Eye (tissue), 1 donor: Measurements from ENCODE around the gene KCNQ5.
"Not testable (repeated sequence)": the region's sequence is repeated elsewhere in the genome, so short reads cannot be mapped to it uniquely, and the experiment has no call there.

Experiments
- DNase-seq: peaks from one replicate; pipeline ENCODE4 v3.0.0-alpha.2; 2015

Gene KCNQ5

DNA sequence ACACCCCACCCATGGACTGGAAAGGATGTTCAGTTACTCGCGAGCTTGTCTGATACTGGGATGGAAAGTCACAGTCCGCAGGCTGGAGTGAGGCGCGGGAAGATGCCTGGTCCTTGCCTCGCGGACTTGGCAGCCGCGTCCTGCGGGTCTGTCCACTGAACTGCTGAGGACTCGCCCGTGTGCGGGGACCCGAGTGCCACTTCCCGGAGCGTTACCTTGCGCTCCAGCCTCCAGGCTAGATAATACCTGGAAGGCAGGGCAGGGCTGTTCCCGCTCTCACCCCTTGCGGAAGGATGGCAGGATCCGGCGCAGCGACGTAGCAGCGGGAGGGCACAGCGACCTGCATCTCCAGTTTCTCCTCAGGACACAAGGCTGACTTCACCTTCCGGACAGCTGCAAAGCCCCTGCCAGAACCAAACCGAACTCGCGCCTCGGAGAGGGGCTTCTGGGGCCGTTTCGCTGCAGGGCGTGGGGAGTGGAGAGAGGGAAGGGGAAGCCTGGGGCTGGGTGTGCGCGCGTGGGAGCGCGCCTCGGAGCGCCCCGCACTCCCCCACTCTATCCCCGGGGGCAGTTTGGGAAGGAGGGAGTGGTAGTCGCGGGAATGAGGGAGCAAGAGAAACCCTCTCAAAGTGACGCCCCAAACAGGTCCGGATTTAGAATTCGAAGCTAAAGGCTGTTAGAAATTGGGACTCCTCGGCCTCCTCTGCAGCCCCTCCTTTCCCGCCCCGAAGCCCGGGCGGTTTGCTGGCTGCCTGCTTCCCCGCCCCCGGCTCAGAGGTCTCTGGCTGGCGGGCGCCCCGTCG lies at the start of gene KCNQ5:
KCNQ5 (plus strand) TSS at position 774 of the 803 bp plus-strand sequence.
- peak; percentile 70 for DNase-seq

DNA sequence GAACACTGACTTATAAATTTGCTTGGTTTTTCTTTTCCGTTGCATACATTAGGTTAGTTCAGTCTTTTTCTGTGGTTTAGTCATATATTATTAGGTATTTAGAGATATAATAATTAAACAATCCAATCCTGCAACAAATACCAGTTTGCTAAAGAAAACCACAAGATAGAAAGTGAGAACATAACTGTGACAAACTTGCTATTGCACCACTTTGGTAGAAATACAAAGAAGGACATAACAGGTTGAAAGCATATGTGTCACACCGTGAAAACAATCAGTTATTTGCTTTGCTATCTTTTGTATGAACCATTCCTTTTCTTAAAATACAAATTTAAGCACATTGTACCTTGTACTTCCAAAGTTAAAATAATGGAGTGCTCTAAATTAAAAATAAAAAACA lies 42.0 kb upstream of the KCNQ5 start:
- no peak for DNase-seq

DNA sequence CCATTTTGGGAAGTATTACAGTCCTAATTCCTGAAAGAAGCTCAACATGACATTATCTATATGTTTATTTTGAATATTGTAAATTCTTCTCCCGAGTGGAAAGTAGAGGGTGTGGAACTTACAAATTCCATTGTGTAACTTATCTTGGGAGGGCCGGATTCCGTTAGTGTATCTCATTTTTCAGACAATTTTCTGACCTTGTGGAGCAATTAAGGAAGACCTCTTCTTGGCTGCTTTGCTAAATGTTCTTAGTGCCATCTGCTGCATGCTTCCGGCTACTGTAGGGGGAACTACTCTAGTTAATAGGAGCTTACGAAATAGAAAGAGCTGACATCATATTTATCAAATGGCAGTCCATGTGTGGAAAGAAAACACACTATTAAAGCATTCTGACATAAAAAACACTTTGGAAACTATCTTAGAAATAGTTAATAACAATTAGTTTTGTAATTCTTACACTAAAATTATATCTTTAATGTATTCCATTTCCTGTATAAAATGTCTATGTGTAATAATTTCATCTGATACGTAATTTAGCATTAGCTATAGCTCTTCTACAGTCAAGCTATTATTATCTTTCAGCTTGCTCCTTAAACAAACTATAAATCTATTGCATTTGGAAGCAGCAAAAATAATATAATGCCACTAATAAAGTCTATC lies 41.5 kb upstream of the KCNQ5 start:
- DNase-seq: peak; percentile 55

DNA sequence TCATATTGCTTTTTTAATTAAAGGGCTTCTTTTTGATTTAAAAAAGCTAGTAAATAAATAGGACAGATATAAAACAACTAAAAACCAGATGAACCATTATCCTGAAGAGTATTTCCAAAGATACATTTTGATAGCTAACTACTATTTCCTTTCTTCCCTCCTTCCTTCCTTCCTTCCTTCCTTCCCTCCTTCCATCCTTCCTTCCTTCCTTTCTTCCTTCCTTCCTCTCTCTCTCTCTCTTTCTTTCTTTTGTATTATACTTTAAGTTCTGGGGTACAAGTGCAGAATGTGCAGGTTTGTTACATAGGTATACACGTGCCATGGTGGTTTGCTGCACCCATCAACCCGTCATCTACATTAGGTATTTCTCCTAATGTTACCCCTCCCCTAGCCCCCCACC lies 40.9 kb upstream of the KCNQ5 start:
- DNase-seq: not testable (repeated sequence)

DNA sequence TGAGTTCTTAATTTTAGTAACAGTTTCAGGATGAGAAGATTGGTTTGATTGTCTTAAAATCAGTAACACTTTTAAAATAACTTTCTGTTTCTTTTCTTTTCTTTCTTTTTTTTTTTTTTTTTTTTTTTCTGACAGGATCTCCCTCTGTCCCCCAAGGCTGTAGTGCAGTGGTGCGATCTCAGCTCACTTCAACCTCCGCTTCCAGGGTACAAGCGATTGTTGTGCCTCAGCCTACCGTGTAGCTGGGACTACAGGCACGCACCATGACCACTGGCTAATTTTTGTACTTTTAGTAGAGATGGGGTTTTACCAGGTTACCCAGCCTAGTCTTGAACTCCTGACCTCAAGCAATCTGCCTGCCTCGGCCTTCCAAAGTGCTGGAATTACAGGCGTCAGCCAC lies 33.7 kb upstream of the KCNQ5 start:
- no peak for DNase-seq

DNA sequence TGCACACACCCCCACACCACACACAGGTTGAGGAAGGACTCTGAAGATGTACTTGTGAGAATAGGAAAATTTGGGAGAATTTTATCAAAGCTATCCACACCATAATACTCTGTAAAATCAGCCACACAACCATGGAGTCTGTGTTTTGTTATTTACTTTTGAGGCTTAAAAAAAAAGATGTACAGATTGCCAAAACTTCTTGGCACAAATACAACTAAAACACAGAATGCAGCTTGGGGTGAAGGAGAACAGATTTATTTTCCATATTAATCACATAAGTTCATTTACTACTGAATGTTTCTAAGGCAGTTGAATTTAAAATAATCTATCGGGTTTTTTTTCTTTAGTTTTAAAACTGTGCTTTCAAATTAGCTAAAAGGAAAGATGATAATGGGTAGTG lies 32.8 kb upstream of the KCNQ5 start:
- peak; percentile 10 for DNase-seq

DNA sequence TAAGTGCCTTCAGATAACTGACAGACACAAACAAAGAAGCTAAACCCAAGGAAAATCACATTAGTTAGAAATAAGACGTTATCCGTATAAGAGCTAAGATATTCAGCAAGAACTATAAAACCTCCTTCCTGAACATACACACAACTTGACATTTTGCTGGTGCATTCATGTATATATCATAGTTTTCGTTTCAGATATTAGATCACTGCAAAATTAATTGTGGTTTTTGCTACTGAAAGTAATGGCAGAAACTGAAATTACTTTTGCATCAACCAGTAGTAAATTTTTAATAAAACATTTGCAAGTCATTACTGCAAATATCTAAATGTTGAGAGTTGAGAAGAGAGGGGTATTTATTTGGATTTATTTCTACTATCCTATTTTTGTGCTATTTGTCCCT lies 26.1 kb upstream of the KCNQ5 start:
- no peak for DNase-seq

DNA sequence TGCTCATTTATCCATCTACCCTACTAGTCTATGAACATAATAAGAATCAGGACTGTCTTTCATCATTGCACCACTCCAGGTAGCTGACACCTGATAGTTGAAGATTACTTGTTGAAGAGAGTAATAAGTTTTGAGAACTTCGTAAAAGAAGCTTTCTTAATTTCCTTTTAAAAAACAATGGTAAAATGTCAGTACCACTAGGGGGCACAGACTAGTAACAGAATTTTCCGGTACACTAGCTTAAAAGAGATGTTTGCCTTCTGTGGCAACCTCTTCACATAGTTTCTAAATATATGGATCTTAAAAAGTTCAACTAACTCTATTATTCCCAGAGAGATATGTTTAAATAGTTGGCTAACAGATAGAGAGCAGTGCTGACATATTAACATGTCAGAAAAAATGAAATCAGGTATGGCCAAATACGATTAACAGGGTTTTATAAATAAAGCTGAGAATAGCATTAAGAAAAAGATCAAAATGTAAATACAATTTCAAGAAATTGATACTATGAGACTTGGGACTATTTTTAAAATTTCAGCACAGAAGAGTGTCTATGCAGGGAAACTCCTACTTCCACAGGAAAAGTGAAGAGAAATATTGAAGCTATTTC lies 5.4 kb upstream of the KCNQ5 start:
- peak; percentile 37 for DNase-seq

DNA sequence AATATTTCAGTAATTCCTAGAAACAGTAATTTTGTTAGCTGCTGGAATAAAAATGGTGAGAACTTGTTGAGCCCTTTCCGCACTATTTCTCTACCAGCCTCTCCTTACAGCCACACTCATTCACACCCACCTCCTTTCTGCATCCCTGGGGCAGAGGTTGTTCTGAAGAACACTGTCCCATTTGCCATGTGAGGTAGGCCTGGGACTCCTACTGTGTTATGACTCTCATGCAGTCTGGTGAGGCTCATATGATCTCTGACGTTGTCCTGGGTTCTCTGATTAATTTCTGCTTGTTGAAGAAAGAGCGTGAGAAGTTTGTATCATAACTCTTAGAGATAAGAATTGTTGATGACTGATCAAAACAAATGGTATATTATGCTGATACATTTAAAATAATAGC lies 4.1 kb upstream of the KCNQ5 start:
- DNase-seq: no peak

DNA sequence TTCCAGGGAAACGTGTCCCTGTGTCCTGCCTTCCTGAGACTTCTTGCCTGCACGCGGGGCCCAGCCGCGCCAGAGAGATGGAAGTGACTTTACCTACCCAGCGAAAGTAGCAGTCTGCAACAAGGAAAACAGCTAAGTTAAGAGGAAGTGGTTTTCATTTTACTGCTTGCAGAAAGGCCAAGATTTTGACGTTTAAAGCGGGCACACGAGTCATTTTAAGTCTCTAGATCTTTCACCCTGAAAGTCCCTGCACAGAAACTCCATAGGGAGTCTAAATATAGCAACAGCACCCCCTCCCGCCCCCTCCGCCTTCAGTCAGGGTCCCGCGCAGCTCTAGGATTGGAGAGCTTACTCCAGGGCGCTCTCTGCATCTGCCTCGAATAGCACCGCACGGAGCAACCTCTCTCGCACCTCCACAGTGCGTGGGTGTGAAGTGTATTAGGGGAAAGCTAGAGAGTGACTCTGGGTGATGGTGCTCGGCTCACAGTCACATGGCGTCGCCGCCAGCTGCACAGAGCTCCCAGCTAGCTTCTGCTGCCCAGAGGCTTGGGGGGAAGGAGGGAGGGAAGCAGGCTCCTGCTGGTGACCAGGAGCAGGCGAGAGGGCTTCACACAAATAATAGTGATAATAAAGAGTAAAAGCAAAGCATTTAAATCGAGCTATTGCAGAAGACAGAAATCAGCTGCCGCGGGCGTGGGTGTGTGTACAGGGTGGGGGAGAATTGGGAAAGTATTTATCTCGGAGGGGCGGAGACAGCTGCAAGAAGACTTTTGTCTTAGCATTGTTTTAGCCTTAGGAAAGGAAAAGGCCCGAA lies 1.8 kb upstream of the KCNQ5 start:
- DNase-seq: peak; percentile 77

DNA sequence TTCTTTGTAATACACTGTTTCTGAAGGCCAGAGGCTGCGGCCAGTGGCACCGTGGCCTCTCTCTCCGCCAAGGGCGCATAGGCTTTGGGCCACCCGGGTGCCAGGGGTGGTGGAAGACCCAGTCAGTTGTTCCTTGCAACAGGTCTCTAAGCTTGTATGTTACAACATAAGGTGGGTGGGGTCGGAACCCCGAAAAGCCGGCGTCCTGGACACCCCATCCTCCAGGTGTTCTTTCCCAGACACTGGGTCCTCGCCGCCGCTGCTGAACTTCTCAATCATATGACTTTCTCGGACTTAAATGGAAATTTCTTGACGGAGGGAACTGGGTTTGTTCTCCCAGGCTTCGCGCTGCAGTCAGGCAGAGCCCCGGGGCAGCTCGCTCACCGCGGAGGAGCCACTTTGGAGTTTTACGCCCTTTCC lies 983 bp upstream of the KCNQ5 start:
- peak; percentile 41 for DNase-seq

DNA sequence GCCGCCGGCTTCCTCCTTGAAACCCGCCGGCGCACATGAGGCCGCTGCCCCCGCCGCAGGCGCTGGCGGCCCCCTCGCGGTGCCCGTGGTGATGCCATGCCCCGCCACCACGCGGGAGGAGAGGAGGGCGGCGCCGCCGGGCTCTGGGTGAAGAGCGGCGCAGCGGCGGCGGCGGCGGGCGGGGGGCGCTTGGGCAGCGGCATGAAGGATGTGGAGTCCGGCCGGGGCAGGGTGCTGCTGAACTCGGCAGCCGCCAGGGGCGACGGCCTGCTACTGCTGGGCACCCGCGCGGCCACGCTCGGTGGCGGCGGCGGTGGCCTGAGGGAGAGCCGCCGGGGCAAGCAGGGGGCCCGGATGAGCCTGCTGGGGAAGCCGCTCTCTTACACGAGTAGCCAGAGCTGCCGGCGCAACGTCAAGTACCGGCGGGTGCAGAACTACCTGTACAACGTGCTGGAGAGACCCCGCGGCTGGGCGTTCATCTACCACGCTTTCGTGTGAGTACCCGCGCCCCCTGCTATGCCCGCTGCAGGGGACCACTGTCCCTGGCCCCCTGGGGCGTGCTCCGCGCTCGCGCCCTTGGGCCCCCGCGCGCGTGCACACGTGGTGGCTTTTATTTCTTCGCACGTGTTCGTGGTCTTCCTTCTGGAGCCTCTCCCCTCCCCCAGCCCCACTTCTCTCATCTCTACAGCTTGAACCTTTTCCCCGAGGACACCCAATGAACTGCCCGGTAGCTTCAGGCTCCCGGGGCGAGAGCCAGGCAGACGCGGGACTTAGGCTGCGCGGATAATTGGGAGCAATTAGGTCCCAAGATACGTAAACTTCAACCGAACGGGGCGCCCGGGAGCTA lies 453 bp downstream of the KCNQ5 start:
- DNase-seq: peak; percentile 80

DNA sequence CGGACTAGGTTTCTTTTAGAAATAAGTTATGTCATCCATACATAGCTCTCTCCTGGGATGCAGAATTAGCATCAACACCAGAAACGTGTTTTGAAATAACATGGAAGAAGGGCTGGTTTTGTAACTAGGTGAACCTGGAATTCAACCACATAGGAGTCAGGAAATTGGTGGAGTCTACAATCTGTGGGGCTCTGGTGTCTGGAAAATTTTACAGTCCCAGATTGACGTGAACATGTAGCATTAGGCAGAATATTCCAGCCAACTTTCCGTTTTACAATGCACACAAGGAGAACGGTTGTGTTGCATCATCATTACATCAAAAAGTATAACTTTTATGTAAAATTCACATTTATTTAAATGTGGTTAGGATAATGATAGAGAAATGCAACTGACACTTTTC lies 1.9 kb downstream of the KCNQ5 start:
- peak; percentile 17 for DNase-seq

DNA sequence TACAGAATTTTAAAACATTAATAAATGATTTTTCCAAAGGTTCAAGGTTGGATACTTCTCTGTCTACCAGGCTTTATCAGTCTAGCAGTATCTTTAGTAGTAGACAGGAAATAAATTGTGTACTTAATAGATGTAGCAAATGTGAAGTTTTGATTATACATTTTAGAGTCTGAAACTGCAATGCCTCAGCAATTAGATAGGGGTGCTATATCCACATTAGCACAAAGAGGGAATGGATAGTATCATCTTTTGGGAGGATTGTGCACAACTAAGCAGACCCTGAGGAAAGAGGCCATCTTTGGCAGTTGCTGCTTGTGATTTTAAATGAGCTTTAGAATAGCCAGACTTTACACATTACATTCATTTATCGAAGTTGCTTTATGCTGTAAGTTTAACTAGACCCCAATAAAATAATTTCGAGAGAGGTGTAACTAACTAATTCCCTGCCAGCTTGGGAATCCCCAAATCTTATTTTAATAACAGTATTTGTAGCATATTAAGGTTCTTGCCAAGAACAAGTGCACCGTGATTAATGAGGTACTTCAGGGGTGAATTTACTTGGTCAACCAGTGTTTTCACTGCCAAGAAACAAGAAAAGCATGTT lies 2.8 kb downstream of the KCNQ5 start:
- peak; percentile 32 for DNase-seq

DNA sequence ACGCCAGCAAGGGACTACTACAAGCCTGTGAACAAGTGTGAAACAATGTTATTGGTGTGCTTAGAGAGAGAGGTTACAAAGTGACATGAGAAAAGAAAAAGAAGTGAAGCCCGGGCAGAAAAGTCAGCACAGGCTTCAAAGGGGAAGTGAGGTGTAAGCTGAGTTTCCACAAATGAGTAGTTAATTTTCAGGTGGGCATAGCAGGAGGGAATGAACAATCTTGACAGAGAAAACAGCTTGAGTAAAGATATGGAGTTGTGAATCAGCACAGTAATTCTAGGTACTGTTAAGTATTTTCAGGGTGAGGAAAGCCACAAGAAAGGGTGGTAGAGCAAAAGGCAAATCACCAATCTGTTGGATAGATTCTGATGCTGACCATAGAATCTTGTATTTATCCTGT lies 4.3 kb downstream of the KCNQ5 start:
- no peak for DNase-seq

DNA sequence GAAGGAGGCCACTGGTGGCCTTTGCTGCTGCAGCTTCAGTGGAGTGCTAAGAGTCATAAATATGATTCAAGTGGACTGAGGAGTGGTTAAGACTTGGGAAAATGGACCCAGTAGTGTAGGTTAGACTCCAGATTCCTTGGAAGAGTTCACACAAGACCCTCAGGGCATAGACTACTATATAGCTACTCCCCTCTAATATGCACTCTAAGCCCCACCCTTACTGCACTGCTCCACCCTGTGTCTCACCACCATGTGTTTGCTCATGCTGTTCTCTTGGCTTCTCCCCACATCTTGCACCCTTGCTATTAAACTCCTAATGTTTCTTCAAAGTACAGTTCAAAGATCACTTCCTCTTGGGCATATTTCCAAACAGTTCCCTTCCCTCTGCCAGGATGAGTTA lies 5.7 kb downstream of the KCNQ5 start:
- DNase-seq: no peak

DNA sequence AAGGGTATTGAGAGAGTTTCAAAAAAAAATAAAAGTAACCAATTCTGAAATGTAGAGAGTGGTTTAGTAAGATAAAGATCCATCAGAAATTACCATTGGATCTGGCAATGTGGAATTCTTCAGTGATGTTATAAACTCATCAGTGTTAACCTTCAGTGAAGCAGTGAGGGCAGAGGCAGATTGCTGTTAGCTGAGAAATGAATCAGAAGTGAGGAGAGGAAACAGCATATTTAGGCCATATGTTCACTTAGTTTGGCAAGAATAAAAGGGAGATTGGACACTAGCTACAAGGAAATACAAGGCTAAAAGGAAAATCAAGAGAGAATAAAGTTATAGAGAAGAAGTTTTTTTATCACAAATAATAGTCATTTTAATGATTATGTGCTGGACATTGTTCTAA lies 9.6 kb downstream of the KCNQ5 start:
- no peak for DNase-seq

DNA sequence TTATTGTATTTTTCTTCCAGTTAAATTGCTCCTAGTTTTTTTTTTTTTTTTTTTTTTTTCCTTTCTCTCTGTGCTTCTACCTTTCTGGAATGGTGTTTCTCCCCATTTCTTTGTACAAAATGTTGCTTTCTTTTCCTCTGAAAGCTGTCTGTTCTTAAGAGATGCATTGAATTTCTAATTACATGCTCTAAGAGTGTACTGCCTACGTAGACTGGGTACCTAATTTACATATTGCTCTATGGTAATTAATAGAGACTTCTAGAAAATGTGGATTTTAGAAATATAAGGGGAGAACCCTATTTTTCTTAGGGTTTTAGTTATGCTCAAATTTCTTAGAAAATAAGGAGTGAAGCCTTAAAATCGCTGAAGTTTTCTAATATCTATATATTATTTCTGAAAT lies 13.8 kb downstream of the KCNQ5 start:
- DNase-seq: no peak

DNA sequence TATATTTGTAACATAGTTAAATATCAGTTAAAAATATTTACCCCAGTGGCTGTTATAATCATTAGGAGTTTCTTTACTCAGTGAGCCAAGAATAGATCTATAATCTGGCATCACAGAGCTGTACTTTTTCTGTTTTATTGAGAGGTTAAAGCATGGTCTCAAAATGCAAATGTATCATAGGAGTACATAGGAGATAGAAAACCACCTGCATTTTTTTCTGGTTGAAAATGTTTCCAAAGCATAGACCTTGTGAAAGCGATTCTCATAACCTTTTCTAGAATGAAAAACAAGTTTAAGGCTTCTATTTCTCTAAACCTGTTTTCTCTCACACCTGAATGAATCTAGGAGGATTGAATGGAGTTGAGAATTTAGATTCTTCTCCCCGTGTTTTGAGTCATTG lies 14.4 kb downstream of the KCNQ5 start:
- DNase-seq: no peak

DNA sequence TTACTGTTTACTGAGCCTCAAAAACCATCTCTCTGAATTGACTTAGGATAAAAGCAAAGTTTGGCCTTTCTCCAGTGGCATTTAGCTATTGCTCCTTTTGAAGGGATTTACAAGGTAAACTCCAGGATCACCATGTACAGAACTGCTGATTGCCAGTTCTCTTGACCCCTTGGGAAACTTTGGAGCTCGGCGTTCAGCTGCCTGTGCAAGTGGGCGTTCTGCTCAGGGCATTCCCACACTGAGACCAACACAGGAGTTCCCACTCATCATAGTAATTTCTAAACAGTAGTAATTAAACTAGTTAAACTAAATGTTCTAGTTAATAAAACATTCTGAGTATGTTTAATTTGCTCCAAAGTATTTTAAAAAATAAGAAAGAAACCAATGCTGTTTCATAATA lies 14.9 kb downstream of the KCNQ5 start:
- DNase-seq: no peak

DNA sequence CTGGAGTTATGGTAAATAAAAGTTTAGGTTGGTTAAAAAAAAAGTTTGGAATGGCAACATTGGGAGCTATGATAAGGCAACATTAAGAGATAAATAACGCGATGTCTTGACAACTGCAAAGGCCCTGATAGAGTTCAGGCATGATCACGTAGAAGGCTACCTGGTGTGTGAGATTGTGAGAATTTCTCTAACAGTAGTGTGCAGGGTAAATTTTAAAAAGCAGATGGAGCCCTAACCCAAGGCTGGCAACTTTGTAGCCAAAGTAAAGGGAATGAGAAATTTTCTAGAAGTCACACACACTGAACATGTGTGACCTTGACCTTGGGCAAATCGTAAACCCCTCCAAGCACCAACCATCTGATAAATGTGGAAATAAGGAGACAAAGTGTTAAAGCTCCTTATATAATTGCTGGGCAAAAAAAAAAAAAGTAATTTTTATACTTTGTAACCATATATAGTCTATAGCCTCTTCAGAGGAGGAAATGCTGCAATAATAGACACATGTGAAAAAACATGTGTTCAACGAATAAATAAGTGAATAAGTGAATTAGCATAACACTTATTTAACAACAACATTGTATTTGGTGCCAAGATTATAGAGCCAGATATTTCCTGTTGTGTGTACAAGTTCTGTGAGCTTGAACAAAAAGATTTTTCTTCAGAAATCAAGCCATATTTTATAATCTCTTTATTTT lies 18.2 kb downstream of the KCNQ5 start:
- no peak for DNase-seq
